Esophagus (tissue), 2 donors: ENCODE data around the gene FFAR3. TPM values are rescaled to one million over a fixed set of nuclear protein-coding genes. Genes with fewer than 3 reads are reported as not detected.

Source experiments
- H3K27ac ChIP-seq, 2 donors: one replicate each; pipeline ENCODE4 v1.5.1; 2013; ENCODE audit warnings: low read depth in 2 of 2, mild to moderate bottlenecking in 2 of 2, inconsistent platforms in 1 of 2, low read length in 1 of 2, moderate library complexity in 1 of 2
- H3K27me3 ChIP-seq, 2 donors: one replicate each; pipeline ENCODE4 v1.6.1; 2013; ENCODE audit warnings: low read length in 2 of 2, control low read depth in 1 of 2, mild to moderate bottlenecking in 1 of 2; ENCODE audit not compliant: insufficient read depth in 2 of 2, control insufficient read depth in 1 of 2
- H3K36me3 ChIP-seq, 2 donors: one replicate each; pipeline ENCODE4 v1.6.1; 2013; ENCODE audit warnings: low read length in 1 of 2; ENCODE audit not compliant: control insufficient read depth in 2 of 2, insufficient read depth in 2 of 2
- H3K4me1 ChIP-seq, 2 donors: one replicate each; pipeline ENCODE4 v1.6.1; 2013; ENCODE audit warnings: low read length in 1 of 2; ENCODE audit not compliant: control insufficient read depth in 2 of 2, insufficient read depth in 2 of 2
- H3K4me3 ChIP-seq, 2 donors: one replicate each; pipeline ENCODE4 v1.5.1; 2013; ENCODE audit warnings: low read length in 2 of 2, mild to moderate bottlenecking in 2 of 2, low read depth in 1 of 2, moderate library complexity in 1 of 2
- H3K9me3 ChIP-seq, 2 donors: one replicate each; pipeline ENCODE4 v1.6.1; 2013; ENCODE audit warnings: mild to moderate bottlenecking in 2 of 2, low read depth in 1 of 2, low read length in 1 of 2, moderate library complexity in 1 of 2; ENCODE audit not compliant: control insufficient read depth in 2 of 2, insufficient read depth in 1 of 2
- WGBS, 2 donors: extraction: QIAGEN DNeasy Blood & Tissue Kit; methylation state at CpG; one replicate each; pipeline ENCODE4 v1.1.7; 2013; 5-methylcytosine and 5-hydroxymethylcytosine counted together
- polyA plus RNA-seq, 2 donors: library from polyadenylated mRNA; stranded (reverse); fragments of 200-250 nt; gene quantifications; one replicate each; pipeline ENCODE4 v1.2.3, GENCODE V29; 2013
- donor health status: healthy with polysubstance abuse.
- donor health status: Bipolar disorder and iron deficiency.

Gene FFAR3
- polyA plus RNA-seq, 2 donors: not detected

GRCh38 chr19:35348911-35349611 is 9.2 kb upstream of the FFAR3 start:
- WGBS, 2 donors: 78 to 79% methylated on average over 18 of the region's 18 CpGs
- H3K9me3 ChIP-seq: no peaks in the 10 kb centered on the region
- H3K27ac ChIP-seq: no peak overlapping the region
- peaks cover 0 to 4% of the 10 kb centered on the region in 2 donors for H3K4me1 ChIP-seq
- no peaks in the 10 kb centered on the region for H3K27me3 ChIP-seq
- H3K4me3 ChIP-seq: no peak overlapping the region
- no peaks in the 10 kb centered on the region for H3K36me3 ChIP-seq

- no peaks in the 10 kb centered on the region for H3K9me3 ChIP-seq
- no peak overlapping the region for H3K27ac ChIP-seq
- no peaks in the 10 kb centered on the region for H3K27me3 ChIP-seq
- WGBS, 2 donors: 76 to 77% methylated on average over 16 to 17 of the region's 17 CpGs
- no peak overlapping the region for H3K4me3 ChIP-seq
- H3K4me1 ChIP-seq: no peaks in the 10 kb centered on the region
- no peaks in the 10 kb centered on the region for H3K36me3 ChIP-seq
Measured at GRCh38 chr19:35349614-35350521, 8.4 kb upstream of the FFAR3 start.

GRCh38 chr19:35350591-35350990 is 7.7 kb upstream of the FFAR3 start:
- WGBS, 2 donors: 76 to 86% methylated on average over 7 of the region's 7 CpGs
- no peaks in the 10 kb centered on the region for H3K9me3 ChIP-seq
- H3K27ac ChIP-seq: no peak overlapping the region
- H3K27me3 ChIP-seq: no peaks in the 10 kb centered on the region
- H3K4me1 ChIP-seq: no peaks in the 10 kb centered on the region
- H3K36me3 ChIP-seq: no peaks in the 10 kb centered on the region
- no peak overlapping the region for H3K4me3 ChIP-seq

DNA sequence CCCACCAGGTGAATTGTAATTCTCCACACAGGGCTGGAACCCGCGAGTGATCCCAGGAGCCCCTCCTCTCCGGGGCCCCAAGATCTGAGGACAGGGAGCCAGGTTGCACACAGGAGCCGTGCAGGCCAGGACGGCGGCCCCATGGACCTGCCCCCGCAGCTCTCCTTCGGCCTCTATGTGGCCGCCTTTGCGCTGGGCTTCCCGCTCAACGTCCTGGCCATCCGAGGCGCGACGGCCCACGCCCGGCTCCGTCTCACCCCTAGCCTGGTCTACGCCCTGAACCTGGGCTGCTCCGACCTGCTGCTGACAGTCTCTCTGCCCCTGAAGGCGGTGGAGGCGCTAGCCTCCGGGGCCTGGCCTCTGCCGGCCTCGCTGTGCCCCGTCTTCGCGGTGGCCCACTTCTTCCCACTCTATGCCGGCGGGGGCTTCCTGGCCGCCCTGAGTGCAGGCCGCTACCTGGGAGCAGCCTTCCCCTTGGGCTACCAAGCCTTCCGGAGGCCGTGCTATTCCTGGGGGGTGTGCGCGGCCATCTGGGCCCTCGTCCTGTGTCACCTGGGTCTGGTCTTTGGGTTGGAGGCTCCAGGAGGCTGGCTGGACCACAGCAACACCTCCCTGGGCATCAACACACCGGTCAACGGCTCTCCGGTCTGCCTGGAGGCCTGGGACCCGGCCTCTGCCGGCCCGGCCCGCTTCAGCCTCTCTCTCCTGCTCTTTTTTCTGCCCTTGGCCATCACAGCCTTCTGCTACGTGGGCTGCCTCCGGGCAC is 6.7 kb upstream of the FFAR3 start:
- 90 to 94% methylated on average over 42 to 47 of the region's 47 CpGs for WGBS, 2 donors
- H3K36me3 ChIP-seq: no peaks in the 10 kb centered on the region
- H3K9me3 ChIP-seq: no peaks in the 10 kb centered on the region
- no peak overlapping the region for H3K27ac ChIP-seq
- no peaks in the 10 kb centered on the region for H3K27me3 ChIP-seq
- H3K4me1 ChIP-seq: no peaks in the 10 kb centered on the region
- no peak overlapping the region for H3K4me3 ChIP-seq

DNA sequence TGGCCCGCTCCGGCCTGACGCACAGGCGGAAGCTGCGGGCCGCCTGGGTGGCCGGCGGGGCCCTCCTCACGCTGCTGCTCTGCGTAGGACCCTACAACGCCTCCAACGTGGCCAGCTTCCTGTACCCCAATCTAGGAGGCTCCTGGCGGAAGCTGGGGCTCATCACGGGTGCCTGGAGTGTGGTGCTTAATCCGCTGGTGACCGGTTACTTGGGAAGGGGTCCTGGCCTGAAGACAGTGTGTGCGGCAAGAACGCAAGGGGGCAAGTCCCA is 6.1 kb upstream of the FFAR3 start:
- Histone ChIP-seq H3K27ac (no peak overlapping the region), H3K4me1 (no peaks in the 10 kb centered on the region), H3K27me3 (no peaks in the 10 kb centered on the region), H3K9me3 (no peaks in the 10 kb centered on the region), H3K36me3 (no peaks in the 10 kb centered on the region), H3K4me3 (no peak overlapping the region)
- 83 to 85% methylated on average over 18 of the region's 18 CpGs for whole genome bisulfite sequencing, 2 donors

GRCh38 chr19:35352448-35353304 is 5.6 kb upstream of the FFAR3 start:
- H3K27ac ChIP-seq: no peak overlapping the region
- H3K9me3 ChIP-seq: no peaks in the 10 kb centered on the region
- WGBS, 2 donors: 31 to 35% methylated on average over 32 of the region's 32 CpGs

GRCh38 chr19:35353635-35354034 is 4.6 kb upstream of the FFAR3 start:
- Histone ChIP-seq H3K27me3 (no peaks in the 10 kb centered on the region), H3K9me3 (no peaks in the 10 kb centered on the region), H3K36me3 (no peaks in the 10 kb centered on the region), H3K4me1 (peaks cover 0 to 2% of the 10 kb centered on the region in 2 donors), H3K4me3 (no peak overlapping the region), H3K27ac (no peak overlapping the region)
- 64 to 69% methylated on average over 9 of the region's 9 CpGs for WGBS, 2 donors

More at GRCh38 chr19:35352448-35353304, 5.6 kb upstream of the FFAR3 start:
- H3K4me3 ChIP-seq: no peak overlapping the region
- no peaks in the 10 kb centered on the region for H3K27me3 ChIP-seq
- H3K36me3 ChIP-seq: no peaks in the 10 kb centered on the region
- H3K4me1 ChIP-seq: no peaks in the 10 kb centered on the region

GRCh38 chr19:35354898-35355297 is 3.4 kb upstream of the FFAR3 start:
- 81 to 83% methylated on average over 8 of the region's 8 CpGs for WGBS, 2 donors

More at GRCh38 chr19:35354898-35355297, 3.4 kb upstream of the FFAR3 start:
- H3K4me3 ChIP-seq: no peak overlapping the region
- peaks cover 0 to 2% of the 10 kb centered on the region in 2 donors for H3K4me1 ChIP-seq
- no peaks in the 10 kb centered on the region for H3K36me3 ChIP-seq
- H3K27me3 ChIP-seq: no peaks in the 10 kb centered on the region
- no peak overlapping the region for H3K27ac ChIP-seq
- H3K9me3 ChIP-seq: no peaks in the 10 kb centered on the region
